ENCODE results near the gene DOCK2. TPM values are rescaled to one million over a fixed set of nuclear protein-coding genes. Genes with fewer than 3 reads are reported as not detected.

The DOCK2 gene
- total RNA-seq, 4 donors from 2014 or later: 0.32 to 5.3 (median 2.7) TPM

GRCh38 chr5:170039830-170040229, 402.8 kb downstream of the DOCK2 start:
- no peak for DNase-seq
- no peaks in the 10 kb centered on the region for H3K27me3 ChIP-seq
- TF ChIP-seq POLR2A (IDR thresholded peaks at IDR 0.05): no peak
- TF ChIP-seq CTCF (IDR thresholded peaks at IDR 0.05 in 4 of 5, conservative IDR thresholded peaks at IDR 0.05 in 1 of 5): no peak
- intact Hi-C loops (cut with DNase I; ENCODE audit: low total_unique reads) (no loop called here), in situ Hi-C loops (cut with MboI; ENCODE audit: low sequenced_read_pairs in 4 of 4) (no loop called here)
- no peaks in the 10 kb centered on the region for H3K4me1 ChIP-seq
- no peak overlapping the region for H3K4me3 ChIP-seq
- no peaks in the 10 kb centered on the region for H3K9me3 ChIP-seq
- no peaks in the 10 kb centered on the region for H3K36me3 ChIP-seq
- H3K27ac ChIP-seq: no peak overlapping the region
- ATAC-seq: no peak

- DNase-seq (no peak), ATAC-seq (no peak)
- Histone ChIP-seq H3K27ac (no peak overlapping the region), H3K36me3 (no peaks in the 10 kb centered on the region), H3K9me3 (no peaks in the 10 kb centered on the region), H3K27me3 (no peaks in the 10 kb centered on the region), H3K4me1 (no peaks in the 10 kb centered on the region), H3K4me3 (no peak overlapping the region)
- no peak for TF ChIP-seq CTCF (IDR thresholded peaks at IDR 0.05 in 4 of 5, conservative IDR thresholded peaks at IDR 0.05 in 1 of 5)
- in situ Hi-C loops (cut with MboI; ENCODE audit: low sequenced_read_pairs in 4 of 4): no loop called here
- intact Hi-C loops (cut with DNase I; ENCODE audit: low total_unique reads): no loop called here
These were observed 409.2 kb downstream of the DOCK2 start for GRCh38 chr5:170046241-170046640.

GRCh38 chr5:170049713-170050112, 412.6 kb downstream of the DOCK2 start:
- H3K27me3 ChIP-seq: no peaks in the 10 kb centered on the region
- intact Hi-C loops (cut with DNase I; ENCODE audit: low total_unique reads) (no loop called here), in situ Hi-C loops (cut with MboI; ENCODE audit: low sequenced_read_pairs in 4 of 4) (no loop called here)
- TF ChIP-seq CTCF (IDR thresholded peaks at IDR 0.05 in 4 of 5, conservative IDR thresholded peaks at IDR 0.05 in 1 of 5) (no peak), POLR2A (IDR thresholded peaks at IDR 0.05) (no peak)
- ATAC-seq (no peak), DNase-seq (no peak)
- H3K4me3 ChIP-seq: no peak overlapping the region
- no peak overlapping the region for H3K27ac ChIP-seq
- no peaks in the 10 kb centered on the region for H3K9me3 ChIP-seq
- no peaks in the 10 kb centered on the region for H3K36me3 ChIP-seq
- H3K4me1 ChIP-seq: no peaks in the 10 kb centered on the region

- Histone ChIP-seq H3K36me3 (no peaks in the 10 kb centered on the region), H3K4me1 (no peaks in the 10 kb centered on the region), H3K4me3 (no peak overlapping the region), H3K27me3 (no peaks in the 10 kb centered on the region), H3K9me3 (no peaks in the 10 kb centered on the region), H3K27ac (no peak overlapping the region)
- in situ Hi-C loops (cut with MboI; ENCODE audit: low sequenced_read_pairs in 4 of 4): no loop called here
- DNase-seq (no peak), ATAC-seq (no peak)
- TF ChIP-seq POLR2A (IDR thresholded peaks at IDR 0.05): no peak
- no peak for TF ChIP-seq CTCF (IDR thresholded peaks at IDR 0.05 in 4 of 5, conservative IDR thresholded peaks at IDR 0.05 in 1 of 5)
- intact Hi-C loops (cut with DNase I; ENCODE audit: low total_unique reads): no loop called here
These were observed 416.8 kb downstream of the DOCK2 start for GRCh38 chr5:170053896-170054295.

GRCh38 chr5:170055606-170056005, 418.5 kb downstream of the DOCK2 start:
- DNase-seq: no peak
- no peak for ATAC-seq
- H3K4me1 ChIP-seq: no peaks in the 10 kb centered on the region
- no peak overlapping the region for H3K27ac ChIP-seq
- in situ Hi-C loops (cut with MboI; ENCODE audit: low sequenced_read_pairs in 4 of 4): no loop called here
- no peaks in the 10 kb centered on the region for H3K27me3 ChIP-seq
- H3K9me3 ChIP-seq: no peaks in the 10 kb centered on the region
- intact Hi-C loops (cut with DNase I; ENCODE audit: low total_unique reads): no loop called here
- no peaks in the 10 kb centered on the region for H3K36me3 ChIP-seq
- no peak overlapping the region for H3K4me3 ChIP-seq
- no peak for TF ChIP-seq POLR2A (IDR thresholded peaks at IDR 0.05)
- no peak for TF ChIP-seq CTCF (IDR thresholded peaks at IDR 0.05 in 4 of 5, conservative IDR thresholded peaks at IDR 0.05 in 1 of 5)
